Fibroblast of gingiva (primary cell): ENCODE measurements around the gene SCN9A.

ENCODE experiments used
- DNase-seq: peaks from one replicate; pipeline ENCODE4 v3.0.0-alpha.2; 2011; ENCODE audit warnings: low read depth

SCN9A gene

DNA sequence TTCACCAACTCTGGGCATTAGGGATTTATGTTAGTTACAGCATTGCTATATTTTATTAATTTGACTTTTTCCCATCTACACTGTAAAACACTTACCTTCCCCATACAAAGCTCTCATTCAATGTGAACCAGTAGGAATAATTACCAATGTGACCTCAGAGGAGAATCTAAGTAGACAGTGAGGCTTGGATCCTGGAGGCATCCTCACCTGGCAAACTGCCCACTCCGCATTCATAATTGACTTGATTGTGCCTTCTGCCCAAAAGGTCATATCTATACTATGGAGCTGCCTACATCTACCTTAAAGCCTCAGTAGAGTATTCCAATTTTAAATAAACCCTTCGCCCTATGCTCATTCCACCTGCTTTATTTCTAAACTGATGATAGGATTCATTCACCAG lies 202.5 kb downstream of the SCN9A start:
- DNase-seq: no peak

DNA sequence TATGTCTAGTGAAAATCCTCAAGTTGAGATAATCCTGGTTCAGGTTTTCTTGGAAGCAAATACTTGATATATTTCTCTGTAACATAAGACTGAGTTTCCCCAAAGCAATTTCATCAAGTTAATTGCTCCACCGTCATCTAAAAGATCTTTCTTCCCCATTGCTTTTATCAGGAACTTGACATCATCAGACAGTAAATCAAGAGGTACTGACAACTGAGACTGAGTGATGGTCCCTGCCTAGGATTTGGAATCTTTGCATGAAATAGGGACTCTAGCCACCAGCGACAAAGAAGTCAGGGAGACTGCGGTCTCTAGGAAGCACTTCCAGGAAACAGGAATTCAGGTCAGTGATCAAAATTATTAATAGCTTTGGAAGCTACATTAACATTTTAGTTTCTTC lies 204.5 kb downstream of the SCN9A start:
- no peak for DNase-seq

DNA sequence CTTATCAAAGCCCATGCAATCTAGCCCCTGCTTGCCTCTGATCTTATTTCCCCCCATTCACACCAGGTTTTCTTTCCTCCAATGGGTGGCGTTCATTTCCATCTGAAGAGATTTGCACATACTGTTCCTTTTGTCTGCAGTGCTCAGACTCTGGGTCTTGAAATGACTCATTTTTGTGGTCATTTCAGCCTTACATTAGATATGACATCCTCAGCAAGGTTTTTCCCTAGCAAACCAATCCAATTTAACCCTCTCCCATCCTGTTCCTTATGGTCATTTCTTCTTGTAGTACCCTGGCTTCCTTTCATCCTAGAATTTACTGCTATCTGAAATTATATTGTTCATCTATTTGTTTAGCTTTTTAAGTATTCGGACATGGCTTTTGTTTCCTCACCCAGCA lies 205.4 kb downstream of the SCN9A start:
- DNase-seq: no peak

DNA sequence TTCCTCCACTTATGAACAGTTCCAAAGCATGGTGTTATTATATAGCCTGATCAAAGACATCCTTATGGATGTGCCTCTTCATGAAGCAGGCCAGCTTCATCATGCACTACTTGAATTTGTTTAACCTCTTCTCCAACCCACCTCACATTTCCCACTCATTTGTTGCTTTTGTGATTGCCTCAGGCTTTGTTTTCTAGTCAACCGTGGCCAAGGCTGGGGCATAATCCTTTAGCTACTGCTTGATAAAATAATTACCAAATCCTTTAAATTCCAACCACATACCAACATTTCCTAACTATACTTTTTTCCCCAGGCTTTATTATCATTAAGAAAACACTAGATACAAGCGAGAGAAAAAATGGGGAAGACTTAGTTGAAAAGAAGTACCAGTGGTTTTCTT lies 208.3 kb downstream of the SCN9A start:
- DNase-seq: peak; percentile 37

DNA sequence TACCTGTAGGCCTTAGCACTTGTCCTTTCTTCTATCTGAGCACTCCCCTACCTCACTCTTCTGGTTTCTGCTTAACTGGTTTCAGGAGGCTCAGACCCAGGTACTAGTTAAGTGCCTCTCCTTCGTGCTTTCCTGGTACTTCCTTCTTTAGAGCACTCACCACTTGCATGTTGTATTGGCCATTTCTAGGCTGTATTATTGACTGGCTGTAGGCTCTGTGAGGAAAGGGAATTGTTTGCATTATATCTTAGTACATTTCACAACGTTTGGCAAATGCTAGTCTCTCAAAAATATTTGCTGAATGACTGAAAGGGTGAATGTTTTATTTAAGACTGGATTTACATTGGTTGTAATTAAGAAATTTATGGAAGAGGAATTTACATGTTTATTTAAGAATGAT lies 212.0 kb downstream of the SCN9A start:
- peak; percentile 42 for DNase-seq

DNA sequence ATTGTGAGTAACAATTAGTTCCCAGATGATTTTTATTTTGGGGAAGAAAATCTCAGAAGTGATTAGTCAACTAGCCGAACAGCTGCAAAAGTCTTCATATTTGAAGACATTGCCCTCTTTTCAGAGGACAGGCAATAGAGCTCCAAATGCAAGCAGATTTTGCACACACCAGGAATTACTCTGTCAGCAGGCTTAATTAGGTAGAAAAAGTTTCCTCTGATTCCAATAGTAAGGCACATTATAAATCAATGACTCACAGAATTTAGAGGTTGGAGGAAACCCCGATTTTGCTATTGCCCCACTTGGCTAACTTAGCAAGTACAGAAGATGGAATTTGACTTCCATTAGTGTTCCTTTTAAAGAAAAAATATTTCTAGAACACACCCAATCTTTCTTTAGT lies 217.2 kb downstream of the SCN9A start:
- peak; percentile 33 for DNase-seq

DNA sequence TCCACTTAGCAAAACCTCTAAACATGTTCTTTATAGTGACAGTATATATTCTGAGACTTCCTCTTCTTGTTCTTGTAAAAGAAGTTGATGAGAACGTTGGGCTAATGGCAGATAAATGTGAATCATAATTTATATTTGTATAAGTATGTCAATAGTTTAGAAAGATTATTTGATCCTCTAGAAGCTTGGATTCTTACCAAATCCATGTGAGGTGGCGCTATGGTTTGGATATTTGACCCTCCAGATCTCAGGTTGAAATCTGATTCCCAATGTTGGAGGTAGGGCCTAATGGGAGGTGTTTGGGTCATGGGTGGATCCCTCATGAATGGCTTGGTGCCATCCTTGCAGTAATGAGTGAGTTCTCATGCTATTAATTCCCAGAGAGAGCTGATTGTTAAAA lies 218.2 kb downstream of the SCN9A start:
- DNase-seq: no peak

DNA sequence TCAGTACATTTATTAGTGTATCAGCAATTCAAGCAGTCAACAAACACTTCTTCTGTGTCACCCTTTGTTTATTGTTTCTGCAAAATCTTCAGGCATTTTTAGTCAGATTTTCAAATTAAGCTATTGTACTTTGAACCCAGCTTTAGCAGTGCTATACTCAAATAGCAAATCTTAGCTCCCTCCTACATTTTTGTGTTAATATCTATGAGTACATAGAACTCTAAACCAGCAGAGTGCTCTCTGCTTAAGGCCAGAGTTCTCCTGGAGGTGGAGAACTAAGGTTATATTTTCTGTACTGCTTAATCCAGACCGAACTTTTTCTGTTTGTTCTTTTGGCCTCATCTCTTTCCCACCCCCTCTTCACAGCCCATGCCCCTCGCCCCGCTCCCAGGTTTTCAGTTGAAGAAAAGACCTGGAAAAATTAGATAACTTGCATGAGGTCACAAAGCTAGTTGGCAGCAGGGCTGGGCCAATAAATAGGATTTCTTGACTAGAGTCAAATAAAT lies 218.7 kb downstream of the SCN9A start:
- DNase-seq: no peak

DNA sequence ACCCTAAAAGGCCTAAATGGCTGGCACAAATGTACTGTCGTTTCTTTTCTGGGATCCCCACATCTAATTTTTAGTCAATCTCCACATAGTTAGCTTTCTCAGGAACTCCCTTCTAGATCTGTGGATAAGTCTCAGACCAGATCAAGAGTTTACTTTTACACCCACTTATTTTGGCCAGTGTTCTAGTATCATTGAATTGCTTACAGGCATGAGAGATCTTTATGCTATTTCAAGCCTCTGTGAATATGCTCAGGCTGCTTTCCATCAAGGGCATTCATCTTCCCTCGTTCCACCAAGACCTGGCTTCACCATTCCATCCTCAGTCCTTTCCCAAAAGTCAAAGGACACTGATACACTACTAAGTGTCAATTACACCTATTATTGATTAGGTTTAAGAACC lies 220.2 kb downstream of the SCN9A start:
- DNase-seq: no peak

DNA sequence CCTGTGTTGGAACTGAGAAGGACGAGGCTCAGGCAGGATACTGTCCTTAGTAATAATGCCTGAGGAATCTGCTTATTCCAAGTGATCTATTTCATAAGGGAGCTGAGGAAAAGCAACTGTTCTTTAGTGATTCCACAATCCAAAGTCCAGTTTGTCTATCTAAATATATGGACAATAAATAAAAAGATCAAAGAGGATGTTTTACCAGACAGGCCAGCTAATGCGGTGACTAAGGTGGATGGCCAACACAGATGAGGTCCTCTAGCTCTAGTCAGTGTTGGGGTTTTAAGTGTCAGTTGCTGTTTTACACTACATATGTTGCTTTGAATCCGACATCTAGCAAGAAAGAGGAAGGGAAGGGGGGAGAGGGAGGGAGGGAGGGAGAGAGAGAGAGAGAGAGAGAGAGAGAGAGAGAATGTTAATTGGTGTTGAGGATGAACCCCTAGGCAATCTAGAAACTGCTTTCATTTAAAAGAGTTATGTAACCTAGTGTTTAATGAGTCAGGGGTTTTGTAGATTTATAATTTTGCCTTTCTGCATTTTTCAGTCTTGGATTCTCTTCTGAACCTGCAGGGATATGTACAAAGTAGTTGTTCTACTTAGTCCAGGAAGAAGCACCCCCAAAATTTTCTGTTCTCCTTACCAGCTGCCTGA lies 220.9 kb downstream of the SCN9A start:
- DNase-seq: no peak

DNA sequence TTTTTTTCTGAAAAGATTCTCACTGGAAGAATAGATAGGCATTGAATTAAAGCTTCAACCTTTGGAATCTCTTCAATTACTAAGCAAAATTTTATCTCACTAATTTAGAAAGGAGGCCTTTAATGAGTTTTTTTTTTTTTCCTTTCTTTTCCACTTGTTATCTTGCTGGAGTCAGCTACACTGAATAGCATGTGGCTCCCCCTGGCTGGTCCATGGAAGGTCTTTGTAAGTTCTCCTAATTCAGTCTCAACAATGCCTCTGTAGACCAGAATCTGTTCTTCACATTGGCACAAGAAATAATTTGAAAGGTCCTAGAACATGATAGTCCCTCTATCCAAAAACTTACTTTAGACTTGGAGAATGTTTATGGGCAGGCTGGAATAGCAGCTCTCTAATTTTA lies 223.7 kb downstream of the SCN9A start:
- no peak for DNase-seq

DNA sequence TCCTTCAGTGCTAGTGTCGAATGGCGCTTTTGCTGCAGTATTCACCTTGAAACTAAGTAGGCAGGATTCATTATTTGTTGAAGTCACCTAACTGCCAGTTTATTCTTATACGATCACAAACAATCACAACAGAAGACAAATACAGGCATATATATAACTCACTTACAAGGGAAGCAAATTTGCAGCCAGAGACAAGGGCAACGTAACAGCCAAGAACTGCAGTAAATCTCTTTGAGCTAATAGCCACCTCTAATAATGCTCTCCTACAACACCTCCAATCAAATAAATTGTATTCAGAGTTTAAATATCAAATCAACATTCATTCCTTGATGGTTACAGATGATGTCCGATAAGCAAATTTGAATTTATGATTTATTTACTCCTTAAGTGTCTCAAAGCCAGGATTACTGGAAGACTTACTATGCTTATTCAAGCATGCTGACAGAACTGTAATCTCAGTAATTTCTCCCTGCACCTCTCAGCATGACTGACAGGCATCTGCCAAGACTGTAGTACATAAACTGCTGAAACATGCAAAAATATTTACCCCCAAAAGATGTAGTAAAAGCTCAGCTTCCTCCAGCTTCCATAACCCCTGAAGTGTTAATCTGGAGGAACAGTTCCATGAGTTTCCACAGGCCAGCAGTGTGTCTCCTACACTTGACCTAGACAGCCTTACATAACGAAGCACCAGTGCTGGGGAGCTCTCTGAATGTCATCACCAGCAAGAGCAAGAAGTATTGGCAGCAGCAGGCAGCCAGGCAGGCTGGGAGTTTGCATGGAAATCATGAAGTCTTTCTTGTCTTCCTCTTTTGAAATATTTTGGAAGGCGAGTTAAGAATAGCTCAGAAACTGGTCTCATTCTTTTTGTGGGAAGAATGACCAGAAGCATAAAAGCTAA lies 227.0 kb downstream of the SCN9A start:
- DNase-seq: no peak

DNA sequence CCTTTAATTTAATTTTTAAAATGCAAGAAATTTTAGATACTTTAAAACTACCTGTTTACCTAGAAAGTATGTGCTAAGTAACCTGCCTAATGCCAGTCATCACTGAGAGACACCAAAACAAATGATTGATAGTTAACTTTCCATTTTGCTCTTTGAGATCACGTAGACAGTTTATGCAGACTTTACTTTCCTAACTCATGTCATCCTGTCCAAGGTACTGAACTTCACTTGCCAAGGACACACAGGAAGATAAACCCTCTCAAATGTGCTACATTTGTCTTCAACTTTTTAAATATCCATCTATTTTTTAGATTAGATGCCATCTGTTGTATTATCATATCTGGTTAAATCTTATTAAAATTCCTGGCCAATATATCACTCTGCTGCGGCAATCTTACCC lies 227.9 kb downstream of the SCN9A start:
- DNase-seq: no peak
